Gastroesophageal sphincter (tissue), 4 donors: Measurements from ENCODE around the gene LHX3. TPM values are rescaled to one million over a fixed set of nuclear protein-coding genes. Genes with fewer than 3 reads are reported as not detected.

Experiments used
- ATAC-seq: fragments of 150-250 bp; one replicate; pipeline ENCODE4 v1.9.1; 2016; ENCODE audit warnings: mild to moderate bottlenecking, moderate library complexity
- H3K27ac ChIP-seq, 4 donors: fragments of 200-600 bp; sonication (generic) in 3 of 4; 1 replicate in 3 of 4; 2 replicates in 1 of 4; pipeline ENCODE4 v1.5.1; 2016 to 2019
- H3K27me3 ChIP-seq: fragments of 200-600 bp; sonication (generic); one replicate; pipeline ENCODE4 v1.5.1; 2019
- H3K36me3 ChIP-seq, 2 donors: fragments of 200-600 bp; sonication (generic); one replicate each; pipeline ENCODE4 v1.5.1; 2019; ENCODE audit warnings: control low read depth in 1 of 2
- H3K4me1 ChIP-seq, 3 donors: fragments of 200-600 bp; sonication (generic); 1 replicate in 2 of 3; 2 replicates in 1 of 3; pipeline ENCODE4 v1.5.1; 2016 to 2019; ENCODE audit warnings: control low read depth in 2 of 3
- H3K4me3 ChIP-seq, 2 donors: fragments of 200-600 bp; sonication (generic); one replicate each; pipeline ENCODE4 v1.5.1; 2019; ENCODE audit warnings: mild to moderate bottlenecking in 1 of 2, moderate library complexity in 1 of 2
- H3K9me3 ChIP-seq, 3 donors: fragments of 200-600 bp; sonication (generic); one replicate each; pipeline ENCODE4 v1.5.1; 2017 to 2019; ENCODE audit warnings: control low read depth in 2 of 3
- EP300 ChIP-seq: sonication (generic); formaldehyde crosslinking; IDR thresholded peaks from one replicate; pipeline ENCODE4 v1.6.1; 2017; ENCODE audit warnings: antibody characterized with exemption, mild to moderate bottlenecking
- POLR2A ChIP-seq, 2 donors: fragments of 450-650 bp; IDR thresholded peaks; one replicate each; pipeline ENCODE4 v1.6.1; 2017; ENCODE audit warnings: antibody characterized with exemption in 2 of 2, mild to moderate bottlenecking in 2 of 2, moderate library complexity in 1 of 2
- POLR2AphosphoS5 ChIP-seq: sonication (generic); formaldehyde crosslinking; IDR thresholded peaks from one replicate; pipeline ENCODE4 v1.6.1; 2017; ENCODE audit warnings: antibody characterized with exemption
- WGBS, 2 donors: methylation state at CpG; one replicate each; pipeline ENCODE4 v1.1.5; 2018; ENCODE audit warnings: low coverage in 1 of 2; 5-methylcytosine and 5-hydroxymethylcytosine counted together
- total RNA-seq, 4 donors: library from RNA; depleted of rRNA; stranded (reverse); fragments of >200 nt; gene quantifications; one replicate each; pipeline ENCODE4 v1.1.0, GENCODE V29; 2016
- TF ChIP-seq, protein P1 (sequence below), 4 experiments: fragments of 200-600 bp in 2 of 4; fragments of 450-650 bp in 2 of 4; sonication (generic) in 1 of 4; IDR thresholded peaks; one replicate each; pipeline ENCODE4 v1.5.1; 2017 to 2019; ENCODE audit warnings: antibody characterized with exemption in 4 of 4, mild to moderate bottlenecking in 2 of 4, moderate library complexity in 2 of 4

Gene LHX3
- total RNA-seq, 4 donors from 2014 or later: not detected

DNA sequence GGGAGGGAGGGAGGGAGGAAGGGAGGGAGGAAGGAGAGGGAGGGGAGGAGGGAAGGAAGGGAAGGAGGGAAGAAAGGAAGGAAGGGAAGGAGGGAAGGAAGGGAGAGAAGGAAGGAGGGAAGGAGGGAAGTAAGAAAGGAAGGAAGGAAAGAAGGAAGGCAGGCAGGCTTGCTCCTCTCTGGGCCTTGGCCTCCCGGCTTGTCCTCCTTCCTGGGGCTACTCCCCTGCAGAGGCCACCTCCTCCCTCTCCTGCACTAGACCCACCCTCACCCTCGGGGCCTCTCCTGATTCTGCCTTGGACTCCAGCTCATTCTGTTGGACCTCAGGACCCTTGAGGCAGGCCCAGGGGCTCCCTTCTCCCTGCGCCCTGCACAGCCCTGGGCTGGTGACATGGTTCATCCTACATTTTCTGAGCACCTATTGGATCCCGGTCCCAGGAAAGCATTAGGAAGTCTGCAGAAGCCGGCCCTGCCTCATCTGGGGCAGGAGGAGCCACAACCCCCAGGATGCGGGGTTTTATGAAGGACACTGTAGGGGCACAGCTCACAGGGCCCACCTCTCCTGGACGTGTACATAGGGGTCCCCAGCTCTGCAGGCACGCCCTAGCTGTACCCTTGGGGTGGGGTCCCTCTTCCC, 23.0 kb downstream of the LHX3 start:
- 0 to 31% methylated on average over 1 to 2 of the region's 8 CpGs for WGBS, 2 donors
- Histone ChIP-seq H3K4me3 (no peak overlapping the region), H3K27ac (no peak overlapping the region), H3K9me3 (no peaks in the 10 kb centered on the region), H3K27me3 (peaks cover 80% of the 10 kb centered on the region), H3K36me3 (no peaks in the 10 kb centered on the region), H3K4me1 (no peaks in the 10 kb centered on the region)
- ATAC-seq: no peak
- TF ChIP-seq POLR2A (IDR thresholded peaks at IDR 0.05): no peak
- TF ChIP-seq POLR2AphosphoS5: no peak
- TF ChIP-seq EP300: no peak
- TF ChIP-seq, protein P1, sequence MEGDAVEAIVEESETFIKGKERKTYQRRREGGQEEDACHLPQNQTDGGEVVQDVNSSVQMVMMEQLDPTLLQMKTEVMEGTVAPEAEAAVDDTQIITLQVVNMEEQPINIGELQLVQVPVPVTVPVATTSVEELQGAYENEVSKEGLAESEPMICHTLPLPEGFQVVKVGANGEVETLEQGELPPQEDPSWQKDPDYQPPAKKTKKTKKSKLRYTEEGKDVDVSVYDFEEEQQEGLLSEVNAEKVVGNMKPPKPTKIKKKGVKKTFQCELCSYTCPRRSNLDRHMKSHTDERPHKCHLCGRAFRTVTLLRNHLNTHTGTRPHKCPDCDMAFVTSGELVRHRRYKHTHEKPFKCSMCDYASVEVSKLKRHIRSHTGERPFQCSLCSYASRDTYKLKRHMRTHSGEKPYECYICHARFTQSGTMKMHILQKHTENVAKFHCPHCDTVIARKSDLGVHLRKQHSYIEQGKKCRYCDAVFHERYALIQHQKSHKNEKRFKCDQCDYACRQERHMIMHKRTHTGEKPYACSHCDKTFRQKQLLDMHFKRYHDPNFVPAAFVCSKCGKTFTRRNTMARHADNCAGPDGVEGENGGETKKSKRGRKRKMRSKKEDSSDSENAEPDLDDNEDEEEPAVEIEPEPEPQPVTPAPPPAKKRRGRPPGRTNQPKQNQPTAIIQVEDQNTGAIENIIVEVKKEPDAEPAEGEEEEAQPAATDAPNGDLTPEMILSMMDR (IDR thresholded peaks at IDR 0.05): no peak

DNA sequence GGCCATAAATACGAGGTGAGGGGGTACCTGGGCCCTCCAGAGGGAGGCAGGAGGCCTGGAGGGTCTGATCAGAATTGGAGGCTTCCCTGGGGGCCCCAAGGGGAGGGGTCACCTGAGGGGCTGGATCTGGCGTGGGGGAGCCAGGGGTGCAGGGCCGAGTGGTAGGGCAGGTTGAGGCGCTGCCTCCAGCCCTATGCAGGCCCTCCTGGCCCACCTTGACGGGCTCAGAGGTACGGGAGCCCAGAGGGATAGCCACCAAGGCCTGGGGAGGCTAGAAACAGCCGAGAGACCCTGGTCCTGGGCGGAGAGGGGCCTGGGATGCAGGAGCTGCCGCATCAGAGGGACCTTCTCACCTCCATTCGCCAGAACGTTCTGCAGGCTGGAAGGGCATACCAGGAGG, 24.3 kb downstream of the LHX3 start:
- Histone ChIP-seq H3K4me3 (no peak overlapping the region), H3K27ac (no peak overlapping the region), H3K9me3 (no peaks in the 10 kb centered on the region), H3K36me3 (no peaks in the 10 kb centered on the region), H3K27me3 (peaks cover 72% of the 10 kb centered on the region), H3K4me1 (no peaks in the 10 kb centered on the region)
- WGBS, 2 donors: 69 to 85% methylated on average over 5 to 6 of the region's 11 CpGs
- no peak for ATAC-seq
- no peak for TF ChIP-seq POLR2AphosphoS5
- TF ChIP-seq POLR2A (IDR thresholded peaks at IDR 0.05): no peak
- TF ChIP-seq, protein P1 (IDR thresholded peaks at IDR 0.05): no peak
- no peak for TF ChIP-seq EP300

DNA sequence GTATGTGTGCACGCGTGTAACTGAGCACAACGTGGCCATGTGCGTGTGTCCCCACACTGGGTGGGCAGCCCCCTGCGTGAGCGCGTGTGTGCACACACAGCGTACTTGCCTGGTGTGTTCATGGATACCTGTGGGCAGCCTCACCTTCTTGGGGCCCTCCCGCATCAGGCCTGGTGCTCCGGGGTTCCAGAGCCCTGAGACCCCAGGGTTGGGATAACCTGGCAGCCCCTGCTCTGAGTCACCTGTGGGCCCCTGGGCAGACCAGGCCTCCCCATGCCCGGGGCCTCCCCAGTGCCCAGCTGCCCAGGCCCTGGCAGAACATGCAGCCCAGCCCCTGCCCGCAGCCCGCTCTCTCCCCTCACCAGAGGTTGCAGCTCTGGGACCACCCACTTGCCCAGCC, 25.2 kb downstream of the LHX3 start:
- Histone ChIP-seq H3K4me1 (no peaks in the 10 kb centered on the region), H3K36me3 (no peaks in the 10 kb centered on the region), H3K4me3 (no peak overlapping the region), H3K9me3 (no peaks in the 10 kb centered on the region), H3K27ac (no peak overlapping the region), H3K27me3 (peaks cover 64% of the 10 kb centered on the region)
- TF ChIP-seq, protein P1 (IDR thresholded peaks at IDR 0.05): no peak
- TF ChIP-seq POLR2AphosphoS5 (no peak), POLR2A (IDR thresholded peaks at IDR 0.05) (no peak), EP300 (no peak)
- no peak for ATAC-seq
- 80 to 95% methylated on average over 2 to 4 of the region's 13 CpGs for WGBS, 2 donors

DNA sequence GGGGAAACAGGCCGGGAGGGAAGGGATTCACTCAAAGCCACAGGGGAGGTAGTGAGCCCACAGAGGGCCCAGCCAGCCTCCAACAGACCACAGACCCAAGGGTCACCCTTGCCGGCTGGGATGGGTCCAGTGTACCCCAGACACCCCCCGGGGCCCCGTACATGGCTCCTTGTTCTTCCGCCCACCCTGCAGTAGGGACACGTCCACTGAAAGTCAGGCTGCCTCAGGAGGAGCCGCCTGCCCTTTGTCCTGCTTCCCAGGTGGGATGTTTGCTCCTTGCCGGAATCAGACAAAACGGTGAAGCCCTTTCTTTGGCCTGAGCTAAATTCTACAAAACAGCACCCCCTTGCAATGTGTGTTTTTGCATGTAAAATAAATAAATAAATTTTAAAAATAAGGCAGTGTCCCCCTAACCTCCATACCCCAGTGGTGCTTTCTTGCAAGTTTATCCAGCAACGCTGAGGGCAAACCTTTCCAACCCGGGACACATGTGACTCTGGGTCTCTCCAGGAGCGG, 25.8 kb downstream of the LHX3 start:
- Histone ChIP-seq H3K9me3 (no peaks in the 10 kb centered on the region), H3K4me1 (no peaks in the 10 kb centered on the region), H3K27me3 (peaks cover 63% of the 10 kb centered on the region), H3K36me3 (no peaks in the 10 kb centered on the region), H3K27ac (no peak overlapping the region), H3K4me3 (no peak overlapping the region)
- WGBS, 2 donors: 33 to 51% methylated on average over 4 to 5 of the region's 12 CpGs
- no peak for ATAC-seq
- TF ChIP-seq POLR2AphosphoS5: no peak
- TF ChIP-seq, protein P1 (IDR thresholded peaks at IDR 0.05): no peak
- TF ChIP-seq POLR2A (IDR thresholded peaks at IDR 0.05): no peak
- TF ChIP-seq EP300: no peak

DNA sequence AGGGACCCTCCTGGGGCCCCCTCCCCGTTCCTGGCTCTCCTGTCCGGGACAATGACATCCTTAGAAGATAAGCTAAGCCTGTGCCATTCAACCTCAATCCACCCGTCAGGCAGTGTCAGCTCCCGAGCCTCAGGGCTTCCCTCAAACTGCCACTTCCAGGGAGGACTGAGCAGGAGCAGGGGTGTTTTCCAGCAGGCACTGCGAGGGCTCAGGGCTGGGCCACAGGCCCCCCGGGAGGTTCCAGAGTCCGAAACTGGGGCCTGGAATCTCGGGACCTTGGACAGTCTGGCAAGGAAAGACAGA, 26.2 kb downstream of the LHX3 start:
- no peak for ATAC-seq
- H3K27ac ChIP-seq: no peak overlapping the region
- TF ChIP-seq POLR2AphosphoS5 (no peak), EP300 (no peak), POLR2A (IDR thresholded peaks at IDR 0.05) (no peak)
- TF ChIP-seq, protein P1 (IDR thresholded peaks at IDR 0.05): no peak
- H3K36me3 ChIP-seq: no peaks in the 10 kb centered on the region
- peaks cover 62% of the 10 kb centered on the region for H3K27me3 ChIP-seq
- H3K4me1 ChIP-seq: no peaks in the 10 kb centered on the region
- no peaks in the 10 kb centered on the region for H3K9me3 ChIP-seq
- no peak overlapping the region for H3K4me3 ChIP-seq
- WGBS, 2 donors: no CpG with 5 or more reads among the region's 8 CpGs
